Gastroesophageal sphincter (tissue), 4 donors: ENCODE measurements around the gene RTL10. TPM values are rescaled to one million over a fixed set of nuclear protein-coding genes. Genes with fewer than 3 reads are reported as not detected.

Experiments used
- ATAC-seq: fragments of 150-250 bp; one replicate; pipeline ENCODE4 v1.9.1; 2016; ENCODE audit warnings: mild to moderate bottlenecking, moderate library complexity
- H3K27ac ChIP-seq, 4 donors: fragments of 200-600 bp; sonication (generic) in 3 of 4; 1 replicate in 3 of 4; 2 replicates in 1 of 4; pipeline ENCODE4 v1.5.1; 2016 to 2019
- H3K27me3 ChIP-seq: fragments of 200-600 bp; sonication (generic); one replicate; pipeline ENCODE4 v1.5.1; 2019
- H3K36me3 ChIP-seq, 2 donors: fragments of 200-600 bp; sonication (generic); one replicate each; pipeline ENCODE4 v1.5.1; 2019; ENCODE audit warnings: control low read depth in 1 of 2
- H3K4me1 ChIP-seq, 3 donors: fragments of 200-600 bp; sonication (generic); 1 replicate in 2 of 3; 2 replicates in 1 of 3; pipeline ENCODE4 v1.5.1; 2016 to 2019; ENCODE audit warnings: control low read depth in 2 of 3
- H3K4me3 ChIP-seq, 2 donors: fragments of 200-600 bp; sonication (generic); one replicate each; pipeline ENCODE4 v1.5.1; 2019; ENCODE audit warnings: mild to moderate bottlenecking in 1 of 2, moderate library complexity in 1 of 2
- H3K9me3 ChIP-seq, 3 donors: fragments of 200-600 bp; sonication (generic); one replicate each; pipeline ENCODE4 v1.5.1; 2017 to 2019; ENCODE audit warnings: control low read depth in 2 of 3
- CTCF ChIP-seq, 4 experiments: fragments of 200-600 bp in 2 of 4; fragments of 450-650 bp in 2 of 4; sonication (generic) in 1 of 4; IDR thresholded peaks; one replicate each; pipeline ENCODE4 v1.5.1; 2017 to 2019; ENCODE audit warnings: antibody characterized with exemption in 4 of 4, mild to moderate bottlenecking in 2 of 4, moderate library complexity in 2 of 4
- EP300 ChIP-seq: sonication (generic); formaldehyde crosslinking; IDR thresholded peaks from one replicate; pipeline ENCODE4 v1.6.1; 2017; ENCODE audit warnings: antibody characterized with exemption, mild to moderate bottlenecking
- POLR2A ChIP-seq, 2 donors: fragments of 450-650 bp; IDR thresholded peaks; one replicate each; pipeline ENCODE4 v1.6.1; 2017; ENCODE audit warnings: antibody characterized with exemption in 2 of 2, mild to moderate bottlenecking in 2 of 2, moderate library complexity in 1 of 2
- POLR2AphosphoS5 ChIP-seq: sonication (generic); formaldehyde crosslinking; IDR thresholded peaks from one replicate; pipeline ENCODE4 v1.6.1; 2017; ENCODE audit warnings: antibody characterized with exemption
- WGBS, 2 donors: methylation state at CpG; one replicate each; pipeline ENCODE4 v1.1.5; 2018; ENCODE audit warnings: low coverage in 1 of 2; 5-methylcytosine and 5-hydroxymethylcytosine counted together
- total RNA-seq, 4 donors: library from RNA; depleted of rRNA; stranded (reverse); fragments of >200 nt; gene quantifications; one replicate each; pipeline ENCODE4 v1.1.0, GENCODE V29; 2016

RTL10 gene
- total RNA-seq, 4 donors from 2014 or later = 6.6 to 15.9 (median 10.4) TPM

GRCh38 chr22:19888131-19888746 lies 33.6 kb upstream of the RTL10 start:
- H3K36me3 ChIP-seq = peaks cover 0 to 78% of the 10 kb centered on the region in 2 donors
- no peak overlapping the region for H3K27ac ChIP-seq
- 40 to 95% methylated on average over 1 to 4 of the region's 17 CpGs for WGBS, 2 donors
- H3K4me1 ChIP-seq = peaks cover 0 to 30% (median 5%) of the 10 kb centered on the region in 3 donors
- no peak for ATAC-seq
- TF ChIP-seq POLR2A (IDR thresholded peaks at IDR 0.05) (no peak), EP300 (no peak), CTCF (IDR thresholded peaks at IDR 0.05) (no peak), POLR2AphosphoS5 (no peak)
- H3K27me3 ChIP-seq = no peaks in the 10 kb centered on the region
- H3K4me3 ChIP-seq = no peak overlapping the region
- H3K9me3 ChIP-seq = no peaks in the 10 kb centered on the region

- no CpG with 5 or more reads among the region's 16 CpGs for WGBS, 2 donors
- Histone ChIP-seq H3K36me3 (peaks cover 0 to 81% of the 10 kb centered on the region in 2 donors), H3K27ac (no peak overlapping the region), H3K4me1 (peaks cover 0 to 23% (median 10%) of the 10 kb centered on the region in 3 donors), H3K4me3 (no peak overlapping the region), H3K9me3 (no peaks in the 10 kb centered on the region), H3K27me3 (no peaks in the 10 kb centered on the region)
- no peak for TF ChIP-seq POLR2A (IDR thresholded peaks at IDR 0.05)
- no peak for TF ChIP-seq POLR2AphosphoS5
- TF ChIP-seq EP300 = no peak
- no peak for TF ChIP-seq CTCF (IDR thresholded peaks at IDR 0.05)
- ATAC-seq = no peak
These were observed 32.7 kb upstream of the RTL10 start for GRCh38 chr22:19887256-19887985.

- peaks cover 0 to 22% (median 14%) of the 10 kb centered on the region in 3 donors for H3K4me1 ChIP-seq
- ATAC-seq = peak; percentile 56
These were observed 32.1 kb upstream of the RTL10 start for GRCh38 chr22:19886605-19887255.

GRCh38 chr22:19885841-19886592 lies 31.3 kb upstream of the RTL10 start:
- no peak for ATAC-seq
- 89 to 92% methylated on average over 5 to 10 of the region's 15 CpGs for WGBS, 2 donors
- peaks cover 0 to 67% of the 10 kb centered on the region in 2 donors for H3K36me3 ChIP-seq

More at GRCh38 chr22:19886605-19887255, 32.1 kb upstream of the RTL10 start:
- no peaks in the 10 kb centered on the region for H3K27me3 ChIP-seq
- 66 to 70% methylated on average over 3 of the region's 12 CpGs for whole genome bisulfite sequencing, 2 donors
- TF ChIP-seq EP300 (no peak), POLR2A (IDR thresholded peaks at IDR 0.05) (no peak), CTCF (IDR thresholded peaks at IDR 0.05) (no peak), POLR2AphosphoS5 (no peak)
- H3K9me3 ChIP-seq = no peaks in the 10 kb centered on the region
- H3K36me3 ChIP-seq = peaks cover 0 to 74% of the 10 kb centered on the region in 2 donors
- H3K27ac ChIP-seq = peak overlapping the region in 1 of 4 donors; percentile 23
- no peak overlapping the region for H3K4me3 ChIP-seq

More at GRCh38 chr22:19885841-19886592, 31.3 kb upstream of the RTL10 start:
- Histone ChIP-seq H3K9me3 (no peaks in the 10 kb centered on the region), H3K4me3 (no peak overlapping the region), H3K27ac (no peak overlapping the region), H3K4me1 (peaks cover 0 to 22% (median 17%) of the 10 kb centered on the region in 3 donors), H3K27me3 (no peaks in the 10 kb centered on the region)
- TF ChIP-seq EP300 = no peak
- no peak for TF ChIP-seq POLR2AphosphoS5
- no peak for TF ChIP-seq CTCF (IDR thresholded peaks at IDR 0.05)
- no peak for TF ChIP-seq POLR2A (IDR thresholded peaks at IDR 0.05)
